IPS-15b (cell line): ENCODE data around the gene ALDH1A3.
A peak's percentile ranks its signal among the peaks of the same experiment; 100 is the strongest.
"Not testable (repeated sequence)": the region's sequence is repeated elsewhere in the genome, so short reads cannot be mapped to it uniquely, and the experiment has no call there.

Source experiments
- H3K27me3 ChIP-seq: one replicate; pipeline ENCODE4 v1.6.1; 2013; ENCODE audit warnings: low read length; ENCODE audit not compliant: control insufficient read depth, insufficient read depth
- H3K36me3 ChIP-seq: one replicate; pipeline ENCODE4 v1.6.1; 2013; ENCODE audit warnings: low read length; ENCODE audit not compliant: control insufficient read depth, insufficient read depth
- H3K4me1 ChIP-seq: one replicate; pipeline ENCODE4 v1.6.1; 2013; ENCODE audit warnings: mild to moderate bottlenecking, low read length; ENCODE audit not compliant: control insufficient read depth, insufficient read depth
- H3K4me3 ChIP-seq: one replicate; pipeline ENCODE4 v1.5.1; 2013; ENCODE audit warnings: low read depth, low read length
- H3K9ac ChIP-seq: one replicate; pipeline ENCODE4 v1.6.1; 2013; ENCODE audit warnings: low read depth, mild to moderate bottlenecking, low read length
- H3K9me3 ChIP-seq: one replicate; pipeline ENCODE4 v1.6.1; 2013; ENCODE audit warnings: mild to moderate bottlenecking, low read length; ENCODE audit not compliant: control insufficient read depth, insufficient read depth

ALDH1A3 gene

GRCh38 chr15:100844778-100845177 is 34.9 kb upstream of the ALDH1A3 start:
- Histone ChIP-seq H3K9ac (no peak overlapping the region), H3K36me3 (no peaks in the 10 kb centered on the region), H3K4me3 (no peak overlapping the region), H3K27me3 (peaks cover 4% of the 10 kb centered on the region), H3K4me1 (no peaks in the 10 kb centered on the region), H3K9me3 (no peaks in the 10 kb centered on the region)

GRCh38 chr15:100847194-100847593 is 32.4 kb upstream of the ALDH1A3 start:
- Histone ChIP-seq H3K4me3 (no peak overlapping the region), H3K36me3 (no peaks in the 10 kb centered on the region), H3K9ac (no peak overlapping the region), H3K4me1 (no peaks in the 10 kb centered on the region), H3K27me3 (peaks cover 8% of the 10 kb centered on the region), H3K9me3 (no peaks in the 10 kb centered on the region)

GRCh38 chr15:100849021-100849854 is 30.4 kb upstream of the ALDH1A3 start:
- no peaks in the 10 kb centered on the region for H3K4me1 ChIP-seq
- peak overlapping the region; percentile 39 for H3K4me3 ChIP-seq
- H3K36me3 ChIP-seq, result no peaks in the 10 kb centered on the region
- H3K9me3 ChIP-seq, result no peaks in the 10 kb centered on the region
- no peak overlapping the region for H3K9ac ChIP-seq
- H3K27me3 ChIP-seq, result peaks cover 8% of the 10 kb centered on the region

- H3K9me3 ChIP-seq, result no peaks in the 10 kb centered on the region
- H3K4me1 ChIP-seq, result no peaks in the 10 kb centered on the region
- peaks cover 8% of the 10 kb centered on the region for H3K27me3 ChIP-seq
- H3K4me3 ChIP-seq, result peak overlapping the region; percentile 39
- no peak overlapping the region for H3K9ac ChIP-seq
- no peaks in the 10 kb centered on the region for H3K36me3 ChIP-seq
Measured at GRCh38 chr15:100849855-100850218, 29.8 kb upstream of the ALDH1A3 start.

GRCh38 chr15:100851428-100852015 is 28.1 kb upstream of the ALDH1A3 start:
- H3K36me3 ChIP-seq, H3K27me3 ChIP-seq, H3K4me1 ChIP-seq, H3K9me3 ChIP-seq, H3K4me3 ChIP-seq, H3K9ac ChIP-seq: not testable (repeated sequence)

- H3K9ac ChIP-seq, result no peak overlapping the region
- no peaks in the 10 kb centered on the region for H3K9me3 ChIP-seq
- no peaks in the 10 kb centered on the region for H3K36me3 ChIP-seq
- H3K4me1 ChIP-seq, result no peaks in the 10 kb centered on the region
- H3K27me3 ChIP-seq, result peaks cover 8% of the 10 kb centered on the region
- H3K4me3 ChIP-seq, result no peak overlapping the region
Measured at GRCh38 chr15:100852630-100853029, 27.0 kb upstream of the ALDH1A3 start.

- Histone ChIP-seq H3K4me1 (no peaks in the 10 kb centered on the region), H3K36me3 (no peaks in the 10 kb centered on the region)
Measured at GRCh38 chr15:100853676-100854440, 25.8 kb upstream of the ALDH1A3 start.

GRCh38 chr15:100856867-100857266 is 22.8 kb upstream of the ALDH1A3 start:
- Histone ChIP-seq H3K9me3 (no peaks in the 10 kb centered on the region), H3K27me3 (no peaks in the 10 kb centered on the region), H3K4me3 (no peak overlapping the region), H3K4me1 (no peaks in the 10 kb centered on the region), H3K36me3 (no peaks in the 10 kb centered on the region), H3K9ac (no peak overlapping the region)

More at GRCh38 chr15:100853676-100854440, 25.8 kb upstream of the ALDH1A3 start:
- Histone ChIP-seq H3K4me3 (no peak overlapping the region), H3K27me3 (peaks cover 8% of the 10 kb centered on the region), H3K9ac (no peak overlapping the region), H3K9me3 (no peaks in the 10 kb centered on the region)

GRCh38 chr15:100858294-100858693 is 21.3 kb upstream of the ALDH1A3 start:
- no peak overlapping the region for H3K9ac ChIP-seq
- no peaks in the 10 kb centered on the region for H3K27me3 ChIP-seq
- H3K4me3 ChIP-seq, result no peak overlapping the region
- H3K4me1 ChIP-seq, result no peaks in the 10 kb centered on the region
- H3K36me3 ChIP-seq, result no peaks in the 10 kb centered on the region
- no peaks in the 10 kb centered on the region for H3K9me3 ChIP-seq

- H3K4me1 ChIP-seq, result no peaks in the 10 kb centered on the region
Measured at GRCh38 chr15:100859970-100860828, 19.4 kb upstream of the ALDH1A3 start.

GRCh38 chr15:100860829-100861510 is 18.7 kb upstream of the ALDH1A3 start:
- no peak overlapping the region for H3K4me3 ChIP-seq
- no peaks in the 10 kb centered on the region for H3K9me3 ChIP-seq
- no peaks in the 10 kb centered on the region for H3K4me1 ChIP-seq
- no peak overlapping the region for H3K9ac ChIP-seq
- no peaks in the 10 kb centered on the region for H3K36me3 ChIP-seq
- H3K27me3 ChIP-seq, result peaks cover 2% of the 10 kb centered on the region

More at GRCh38 chr15:100859970-100860828, 19.4 kb upstream of the ALDH1A3 start:
- Histone ChIP-seq H3K36me3 (no peaks in the 10 kb centered on the region), H3K9ac (no peak overlapping the region), H3K4me3 (no peak overlapping the region), H3K27me3 (peaks cover 2% of the 10 kb centered on the region), H3K9me3 (no peaks in the 10 kb centered on the region)
